Keratinocyte (primary cell): Measurements from ENCODE around the gene TBL1XR1. TPM values are rescaled to one million over a fixed set of nuclear protein-coding genes. Genes with fewer than 3 reads are reported as not detected.

Experiments
- DNase-seq: peaks from one replicate; pipeline ENCODE4 v3.0.0-alpha.2; 2011; ENCODE audit warnings: low read depth, missing footprints, low spot score
- FAIRE-seq: peaks from 2 replicates; lab custom pipeline; 2011; peaks lifted over from hg19 to GRCh38; lab: Jason Lieb, UNC
- H2AFZ ChIP-seq: 2 replicates; pipeline ENCODE4 v1.6.0; 2012; ENCODE audit warnings: low read length, control low read depth, inconsistent platforms; ENCODE audit not compliant: control insufficient read depth
- H3K27ac ChIP-seq: 2 replicates; pipeline ENCODE4 v1.5.1; 2011; ENCODE audit warnings: low read length; ENCODE audit not compliant: control insufficient read depth, insufficient read depth
- H3K27me3 ChIP-seq: 3 replicates; pipeline ENCODE4 v1.6.0; 2011; ENCODE audit warnings: low read length; ENCODE audit not compliant: control insufficient read depth, insufficient read depth; ENCODE audit errors: extremely low read depth
- H3K36me3 ChIP-seq, 2 experiments: 2 replicates in 1 of 2; 3 replicates in 1 of 2; pipeline ENCODE4 v1.5.1; 2011; ENCODE audit warnings: low read length in 2 of 2, mild to moderate bottlenecking in 1 of 2; ENCODE audit not compliant: control insufficient read depth in 2 of 2, insufficient read depth in 2 of 2; ENCODE audit errors: extremely low read depth in 1 of 2
- H3K4me1 ChIP-seq: 3 replicates; pipeline ENCODE4 v1.5.1; 2011; ENCODE audit warnings: low read length; ENCODE audit not compliant: control insufficient read depth, insufficient read depth; ENCODE audit errors: extremely low read depth
- H3K4me2 ChIP-seq: 3 replicates; pipeline ENCODE4 v1.6.0; 2011; ENCODE audit warnings: low read depth, low read length; ENCODE audit not compliant: control insufficient read depth, insufficient read depth; ENCODE audit errors: extremely low read depth
- H3K4me3 ChIP-seq, 3 experiments: fragments of 200-600 bp in 1 of 3; sonication (generic) in 1 of 3; 2 replicates in 2 of 3; 3 replicates in 1 of 3; pipeline ENCODE4 v1.5.1; 2011 to 2016; ENCODE audit warnings: low read length in 3 of 3, mild to moderate bottlenecking in 3 of 3, control low read depth in 2 of 3, inconsistent platforms in 1 of 3, low read depth in 1 of 3, mixed read lengths in 1 of 3, mixed run types in 1 of 3, moderate library complexity in 1 of 3; ENCODE audit not compliant: control insufficient read depth in 2 of 3, insufficient read depth in 2 of 3; ENCODE audit errors: extremely low read depth in 1 of 3
- H3K79me2 ChIP-seq: 2 replicates; pipeline ENCODE4 v1.6.0; 2012; ENCODE audit warnings: low read length; ENCODE audit not compliant: control insufficient read depth, insufficient read depth
- H3K9ac ChIP-seq: 3 replicates; pipeline ENCODE4 v1.6.0; 2011; ENCODE audit warnings: low read length; ENCODE audit not compliant: control insufficient read depth, insufficient read depth; ENCODE audit errors: extremely low read depth
- H3K9me1 ChIP-seq: 3 replicates; pipeline ENCODE4 v1.6.0; 2011; ENCODE audit warnings: low read length; ENCODE audit not compliant: control insufficient read depth, insufficient read depth; ENCODE audit errors: extremely low read depth
- H3K9me3 ChIP-seq: 2 replicates; pipeline ENCODE4 v1.5.1; 2012; ENCODE audit warnings: low read depth, low read length; ENCODE audit not compliant: control insufficient read depth
- H4K20me1 ChIP-seq: 3 replicates; pipeline ENCODE4 v1.6.0; 2011; ENCODE audit warnings: low read length; ENCODE audit not compliant: control insufficient read depth, insufficient read depth; ENCODE audit errors: extremely low read depth
- EZH2 ChIP-seq: IDR thresholded peaks from one replicate; pipeline ENCODE4 v1.6.1; 2012; ENCODE audit warnings: inconsistent platforms, mild to moderate bottlenecking, low read length, moderate library complexity
- dilution Hi-C: fragments of 300-500 bp; cut with MboI; formaldehyde crosslinking; loops from one replicate; pipeline ENCODE4 v1.7.0; 2020; ENCODE audit warnings: low sequenced_read_pairs; ENCODE audit not compliant: extremely low pct_ligation_motif_present
- polyA plus RNA-seq, 5 experiments: library from polyadenylated mRNA; depleted of rRNA in 3 of 5; stranded (reverse) in 3 of 5; stranded (forward) in 1 of 5; unstranded in 1 of 5; fragments of >200 nt; gene quantifications; 1 replicate in 1 of 5; 2 replicates in 3 of 5; 3 replicates in 1 of 5; pipeline versions ENCODE4 v1.2.1 to v1.2.3, GENCODE V29; 2011 to 2012; ENCODE audit warnings: missing spikeins in 2 of 5, low read depth in 1 of 5, low replicate concordance in 1 of 5
- TF ChIP-seq, protein P1 (sequence below), 3 experiments: IDR thresholded peaks in 1 of 3; conservative IDR thresholded peaks in 1 of 3; optimal IDR thresholded peaks in 1 of 3; 2 replicates in 2 of 3; 3 replicates in 1 of 3; pipeline versions ENCODE3 to v1.5.1; 2011; ENCODE audit warnings: low read length in 3 of 3, mild to moderate bottlenecking in 3 of 3, moderate library complexity in 2 of 3, control low read depth in 1 of 3, inconsistent platforms in 1 of 3; ENCODE audit not compliant: insufficient read depth in 2 of 3; ENCODE audit errors: extremely low read depth in 1 of 3

TBL1XR1 gene
- polyA plus RNA-seq, 1 donor (not counting 4 experiments of a cell fraction or from before 2014, with no cell fraction given) = 169 TPM

DNA sequence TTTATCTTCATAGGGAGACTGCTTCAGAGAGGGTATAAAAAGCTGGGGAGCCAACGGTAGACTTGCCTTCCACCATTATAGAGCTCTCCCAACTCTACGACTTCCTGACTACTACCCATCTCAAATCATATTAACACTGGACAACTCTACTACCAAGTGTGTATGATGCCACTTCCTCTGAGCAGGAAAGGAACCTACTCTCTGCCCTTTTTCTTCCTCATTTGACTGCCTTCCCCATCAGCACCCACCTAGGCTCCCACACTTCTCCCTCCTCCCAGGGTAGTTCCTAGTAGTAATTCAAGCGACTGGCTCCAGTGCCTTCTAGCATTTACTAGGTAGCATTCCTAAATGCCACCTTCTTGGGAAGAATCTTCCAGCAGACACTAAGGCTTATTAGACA lies 24.5 kb upstream of the TBL1XR1 start:
- DNase-seq = no peak
- dilution Hi-C loops = no loop called here
- no peak for TF ChIP-seq EZH2
- TF ChIP-seq, protein P1, sequence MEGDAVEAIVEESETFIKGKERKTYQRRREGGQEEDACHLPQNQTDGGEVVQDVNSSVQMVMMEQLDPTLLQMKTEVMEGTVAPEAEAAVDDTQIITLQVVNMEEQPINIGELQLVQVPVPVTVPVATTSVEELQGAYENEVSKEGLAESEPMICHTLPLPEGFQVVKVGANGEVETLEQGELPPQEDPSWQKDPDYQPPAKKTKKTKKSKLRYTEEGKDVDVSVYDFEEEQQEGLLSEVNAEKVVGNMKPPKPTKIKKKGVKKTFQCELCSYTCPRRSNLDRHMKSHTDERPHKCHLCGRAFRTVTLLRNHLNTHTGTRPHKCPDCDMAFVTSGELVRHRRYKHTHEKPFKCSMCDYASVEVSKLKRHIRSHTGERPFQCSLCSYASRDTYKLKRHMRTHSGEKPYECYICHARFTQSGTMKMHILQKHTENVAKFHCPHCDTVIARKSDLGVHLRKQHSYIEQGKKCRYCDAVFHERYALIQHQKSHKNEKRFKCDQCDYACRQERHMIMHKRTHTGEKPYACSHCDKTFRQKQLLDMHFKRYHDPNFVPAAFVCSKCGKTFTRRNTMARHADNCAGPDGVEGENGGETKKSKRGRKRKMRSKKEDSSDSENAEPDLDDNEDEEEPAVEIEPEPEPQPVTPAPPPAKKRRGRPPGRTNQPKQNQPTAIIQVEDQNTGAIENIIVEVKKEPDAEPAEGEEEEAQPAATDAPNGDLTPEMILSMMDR (optimal IDR thresholded peaks at IDR 0.05 in 1 of 3, IDR thresholded peaks at IDR 0.05 in 1 of 3, conservative IDR thresholded peaks at IDR 0.05 in 1 of 3; ENCODE audit: extremely low read depth in 1 of 3, insufficient read depth in 2 of 3, low read length in 3 of 3) = no peak

GRCh38 chr3:177220136-177220974 lies 23.1 kb upstream of the TBL1XR1 start:
- Histone ChIP-seq H3K79me2 (no peaks in the 10 kb centered on the region), H3K27ac (no peak overlapping the region), H3K4me2 (no peak overlapping the region), H3K9me3 (no peaks in the 10 kb centered on the region), H3K27me3 (no peaks in the 10 kb centered on the region), H3K36me3 (no peaks in the 10 kb centered on the region), H3K4me3 (no peak overlapping the region), H4K20me1 (no peaks in the 10 kb centered on the region), H3K4me1 (no peaks in the 10 kb centered on the region), H3K9me1 (no peaks in the 10 kb centered on the region), H2AFZ (no peak overlapping the region), H3K9ac (no peak overlapping the region)
- DNase-seq (no peak), FAIRE-seq (no peak)
- TF ChIP-seq, protein P1 (optimal IDR thresholded peaks at IDR 0.05 in 1 of 3, IDR thresholded peaks at IDR 0.05 in 1 of 3, conservative IDR thresholded peaks at IDR 0.05 in 1 of 3; ENCODE audit: extremely low read depth in 1 of 3, insufficient read depth in 2 of 3, low read length in 3 of 3) = no peak
- no peak for TF ChIP-seq EZH2
- dilution Hi-C loops = no loop called here

More for the DNA sequence above, 24.5 kb upstream of the TBL1XR1 start:
- Histone ChIP-seq H3K27me3 (no peaks in the 10 kb centered on the region), H3K36me3 (no peaks in the 10 kb centered on the region), H3K4me1 (no peaks in the 10 kb centered on the region), H3K9me3 (no peaks in the 10 kb centered on the region), H3K27ac (no peak overlapping the region), H3K9ac (no peak overlapping the region), H3K79me2 (no peaks in the 10 kb centered on the region), H3K9me1 (no peaks in the 10 kb centered on the region), H2AFZ (no peak overlapping the region), H3K4me2 (no peak overlapping the region), H3K4me3 (no peak overlapping the region), H4K20me1 (no peaks in the 10 kb centered on the region)
- no peak for FAIRE-seq
